ENCODE data around the gene CFAP20DC. TPM values are rescaled to one million over a fixed set of nuclear protein-coding genes. Genes with fewer than 3 reads are reported as not detected.

Gene CFAP20DC
- total RNA-seq, 4 donors from 2014 or later = 0.38 to 2.7 (median 1.3) TPM; not detected in 1

DNA sequence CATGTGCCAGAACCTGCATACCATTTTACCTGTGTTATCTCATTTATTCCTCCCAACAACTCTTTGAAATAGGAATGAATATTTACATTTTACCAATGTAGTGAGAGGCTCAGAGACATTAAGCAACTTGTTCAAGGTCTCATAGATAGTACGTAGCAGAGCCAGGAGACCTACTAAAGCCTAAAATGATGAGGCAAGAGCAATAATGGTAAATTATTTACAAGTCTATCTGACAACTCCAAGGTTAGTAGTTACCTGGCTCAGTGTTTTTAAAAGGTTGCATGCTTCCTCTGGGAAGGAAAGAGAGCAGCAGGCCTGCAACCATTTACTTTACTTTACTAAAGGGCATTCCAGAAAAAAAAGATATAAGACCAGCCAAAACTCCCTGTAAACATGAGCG, 103.0 kb downstream of the CFAP20DC start:
- TF ChIP-seq, protein P1, sequence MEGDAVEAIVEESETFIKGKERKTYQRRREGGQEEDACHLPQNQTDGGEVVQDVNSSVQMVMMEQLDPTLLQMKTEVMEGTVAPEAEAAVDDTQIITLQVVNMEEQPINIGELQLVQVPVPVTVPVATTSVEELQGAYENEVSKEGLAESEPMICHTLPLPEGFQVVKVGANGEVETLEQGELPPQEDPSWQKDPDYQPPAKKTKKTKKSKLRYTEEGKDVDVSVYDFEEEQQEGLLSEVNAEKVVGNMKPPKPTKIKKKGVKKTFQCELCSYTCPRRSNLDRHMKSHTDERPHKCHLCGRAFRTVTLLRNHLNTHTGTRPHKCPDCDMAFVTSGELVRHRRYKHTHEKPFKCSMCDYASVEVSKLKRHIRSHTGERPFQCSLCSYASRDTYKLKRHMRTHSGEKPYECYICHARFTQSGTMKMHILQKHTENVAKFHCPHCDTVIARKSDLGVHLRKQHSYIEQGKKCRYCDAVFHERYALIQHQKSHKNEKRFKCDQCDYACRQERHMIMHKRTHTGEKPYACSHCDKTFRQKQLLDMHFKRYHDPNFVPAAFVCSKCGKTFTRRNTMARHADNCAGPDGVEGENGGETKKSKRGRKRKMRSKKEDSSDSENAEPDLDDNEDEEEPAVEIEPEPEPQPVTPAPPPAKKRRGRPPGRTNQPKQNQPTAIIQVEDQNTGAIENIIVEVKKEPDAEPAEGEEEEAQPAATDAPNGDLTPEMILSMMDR (IDR thresholded peaks at IDR 0.05; ENCODE audit: low read depth) = no peak

DNA sequence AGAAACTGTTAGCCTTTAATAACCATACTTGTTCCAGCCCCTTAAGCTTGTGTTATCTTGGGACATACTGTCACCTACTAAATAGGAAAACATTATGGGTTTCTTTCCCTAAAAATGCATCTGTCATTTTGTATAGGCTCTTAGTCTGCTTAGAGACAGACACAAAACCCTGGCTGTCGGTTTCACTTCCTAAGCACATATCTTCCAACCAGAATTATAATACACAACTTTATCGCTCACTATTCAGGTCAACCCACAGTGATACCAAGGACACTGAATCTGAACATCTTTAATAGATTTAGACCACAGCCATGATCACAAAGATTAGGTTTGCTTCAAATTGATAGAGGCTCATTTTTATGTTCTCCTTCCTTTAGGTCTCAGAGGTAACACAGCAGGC, 111.8 kb downstream of the CFAP20DC start:
- TF ChIP-seq, protein P1 (IDR thresholded peaks at IDR 0.05; ENCODE audit: low read depth) = no peak

DNA sequence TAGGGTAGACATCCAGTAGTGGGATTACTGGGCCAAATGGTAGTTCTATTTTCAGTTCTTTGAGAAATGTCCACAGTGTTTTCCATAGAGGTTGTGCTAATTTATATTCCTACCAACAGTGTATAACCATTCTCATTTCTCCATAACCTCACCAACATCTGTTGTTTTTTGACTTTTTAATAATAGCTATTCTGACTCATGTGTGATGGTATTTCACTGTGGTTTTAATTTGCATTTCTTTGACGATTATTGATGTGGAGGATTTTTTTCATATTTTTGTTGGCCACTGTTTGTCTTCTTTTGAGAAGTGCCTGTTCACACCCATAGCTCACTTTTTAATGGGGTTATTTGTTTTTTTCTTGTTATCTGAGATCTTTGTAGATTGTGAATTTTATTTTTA, 125.2 kb downstream of the CFAP20DC start:
- TF ChIP-seq, protein P1 (IDR thresholded peaks at IDR 0.05; ENCODE audit: low read depth) = no peak

DNA sequence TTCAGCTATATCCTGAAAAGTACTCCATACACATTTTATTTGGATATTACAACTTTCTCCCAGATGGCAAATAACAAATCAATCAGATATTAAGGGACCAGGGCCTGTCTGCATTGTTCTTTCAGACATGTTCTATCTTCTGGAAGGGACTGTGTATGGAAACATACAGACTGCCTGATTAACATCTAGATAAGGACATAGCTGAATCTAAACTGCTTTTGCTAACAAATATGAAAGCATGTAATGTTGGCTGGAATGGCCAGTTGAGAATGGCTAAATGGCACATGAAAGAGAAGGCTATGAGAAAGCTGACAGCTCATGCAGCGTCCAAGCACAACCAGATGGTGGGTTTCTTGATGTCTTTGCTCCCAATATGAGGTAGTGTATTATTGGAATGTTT, 149.4 kb downstream of the CFAP20DC start:
- TF ChIP-seq, protein P1 (IDR thresholded peaks at IDR 0.05; ENCODE audit: low read depth) = no peak

DNA sequence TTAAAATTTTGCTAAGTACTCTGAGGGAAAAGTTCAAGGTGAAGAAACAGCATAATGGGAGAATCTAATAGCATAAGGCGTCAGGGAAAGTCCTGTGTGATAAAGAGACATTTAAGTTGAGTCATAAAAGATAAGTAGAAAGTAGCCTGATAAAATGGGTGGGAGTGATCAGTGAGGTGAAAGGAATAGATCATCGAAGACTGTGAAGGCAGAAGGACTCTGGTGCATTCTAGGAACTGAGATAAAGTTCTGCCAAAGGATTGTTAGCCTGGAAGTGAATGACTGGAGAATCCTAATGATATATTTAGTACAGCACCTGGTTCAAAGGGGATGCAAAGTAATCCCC, 149.9 kb downstream of the CFAP20DC start:
- TF ChIP-seq, protein P1 (IDR thresholded peaks at IDR 0.05; ENCODE audit: low read depth) = no peak

DNA sequence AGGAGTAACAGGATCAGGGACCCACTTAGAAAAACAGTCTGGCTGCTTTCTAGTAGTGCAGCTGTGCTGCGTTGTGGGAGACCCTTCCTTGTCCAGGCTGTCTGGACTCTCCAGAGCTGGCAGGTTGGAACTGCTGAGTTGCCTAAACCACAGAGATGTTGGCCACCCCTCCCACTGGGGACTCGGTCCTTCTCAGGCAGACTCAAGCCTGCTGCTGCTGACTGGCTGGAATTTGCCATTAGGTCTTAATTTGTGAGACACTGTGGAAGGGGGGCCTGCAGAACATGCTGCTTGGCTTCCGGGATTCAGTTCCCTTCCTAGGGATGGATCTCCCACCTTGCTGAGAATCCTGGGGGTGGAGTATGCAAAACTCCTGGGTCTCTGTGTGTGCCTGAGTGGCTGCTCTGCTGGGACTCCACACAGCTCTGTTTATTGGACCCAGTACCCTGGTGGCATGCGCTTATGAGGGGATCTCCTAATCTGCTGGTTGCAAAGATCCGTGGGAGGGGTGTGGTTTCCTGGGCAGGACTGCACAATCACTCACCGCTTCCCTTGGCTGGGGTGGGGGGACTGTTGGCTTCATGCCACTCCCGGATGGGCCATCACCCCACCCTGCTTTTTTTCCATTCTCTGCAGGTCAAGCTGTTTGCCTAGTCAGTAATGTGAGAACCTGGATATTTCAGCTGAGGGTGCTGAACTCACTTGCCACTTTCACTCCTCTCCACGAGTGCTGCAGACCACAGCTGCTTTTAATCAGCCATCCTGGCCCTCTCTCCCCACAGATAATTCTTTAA, 150.5 kb downstream of the CFAP20DC start:
- TF ChIP-seq, protein P1 (IDR thresholded peaks at IDR 0.05; ENCODE audit: low read depth) = no peak

DNA sequence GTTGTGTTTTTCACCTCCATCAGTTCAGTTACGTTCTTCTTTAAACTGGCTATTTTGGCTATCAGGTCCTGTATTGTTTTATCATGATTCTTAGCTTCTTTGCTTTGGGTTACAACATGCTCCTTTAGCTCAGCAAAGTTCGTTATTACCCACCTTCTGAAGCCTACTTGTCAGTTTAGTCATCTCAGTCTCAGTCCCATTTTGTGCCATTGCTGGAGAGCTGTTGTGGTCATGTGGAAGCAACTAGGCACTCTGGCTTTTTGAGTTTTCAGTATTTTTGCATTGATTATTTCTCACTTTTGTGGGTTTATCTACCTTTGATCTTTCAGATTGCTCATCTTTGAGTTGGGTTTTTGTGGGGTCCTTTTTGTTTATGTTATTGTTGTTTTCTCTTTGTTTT, 151.3 kb downstream of the CFAP20DC start:
- TF ChIP-seq, protein P1 (IDR thresholded peaks at IDR 0.05; ENCODE audit: low read depth) = no peak

Measured in subcutaneous adipose tissue (tissue), 4 donors.